K562 (cell line): Measurements from ENCODE around the gene GPR108. TPM values are rescaled to one million over a fixed set of nuclear protein-coding genes. Genes with fewer than 3 reads are reported as not detected.

Source experiments
- ATAC-seq: fragments of 200-7000 bp; cut with Tn5 transposase; 3 replicates; pipeline ENCODE4 v1.9.1; 2020; ENCODE audit warnings: moderate library complexity
- BruUV-seq: library from RNA; stranded (reverse); fragments of 400-500 nt; replicated peaks from 2 replicates; lab custom pipeline; 2021; lab: Mats Ljungman, UMichigan
- CTCF ChIA-PET: fragments of 300-600 bp; formaldehyde crosslinking; extraction: SDS; loops from one replicate; lab custom pipeline; 2021; ENCODE audit warnings: low intra/inter-chr PET ratio; lab: Yijun Ruan, JAX
- POLR2A ChIA-PET: fragments of 300-600, 350-650 bp; sonication (Branson Sonifier 250); formaldehyde crosslinking; extraction: SDS; loops from one replicate; lab custom pipeline; 2021; ENCODE audit warnings: antibody characterized with exemption, inconsistent platforms; lab: Yijun Ruan, JAX
- DNase-seq, 4 experiments: peaks; one replicate each; pipeline versions ENCODE4 v3.0.0 to v3.0.0-alpha.2; 2011 to 2018; ENCODE audit warnings: low spot score in 3 of 4, mixed read lengths in 3 of 4; ENCODE audit errors: extremely low read depth in 1 of 4
- FAIRE-seq: peaks from 2 replicates; lab custom pipeline; 2011; peaks lifted over from hg19 to GRCh38; lab: Jason Lieb, UNC
- H2AFZ ChIP-seq: 2 replicates; pipeline ENCODE4 v1.6.0; 2011; ENCODE audit warnings: low read depth, low read length, control low read depth, inconsistent platforms
- H3K27ac ChIP-seq: fragments of 200-600 bp; 3 replicates; pipeline ENCODE4 v1.8.0; 2011; ENCODE audit warnings: low read depth, mild to moderate bottlenecking, control low read depth, inconsistent platforms, low read length, moderate library complexity, mixed read lengths; ENCODE audit errors: extremely low read depth
- H3K27me3 ChIP-seq, 2 experiments: fragments of 300-600 bp in 1 of 2; 2 replicates in 1 of 2; 3 replicates in 1 of 2; pipeline versions ENCODE4 v1.6.0 to v1.8.0; 2011; ENCODE audit warnings: inconsistent platforms in 2 of 2, low read length in 2 of 2, mild to moderate bottlenecking in 1 of 2, mixed read lengths in 1 of 2, moderate library complexity in 1 of 2; ENCODE audit not compliant: control insufficient read depth in 2 of 2, insufficient read depth in 2 of 2
- H3K36me3 ChIP-seq: fragments of 300-600 bp; 3 replicates; pipeline ENCODE4 v1.8.0; 2011; ENCODE audit warnings: mild to moderate bottlenecking, low read length, inconsistent platforms; ENCODE audit not compliant: control insufficient read depth, insufficient read depth
- H3K4me1 ChIP-seq, 2 experiments: fragments of 200-600 bp in 1 of 2; replicated peaks in 1 of 2; 2 replicates in 1 of 2; 3 replicates in 1 of 2; pipeline versions ENCODE4 v1.5.1 to v1.8.0; 2011; ENCODE audit warnings: inconsistent platforms in 2 of 2, low read length in 2 of 2, mild to moderate bottlenecking in 1 of 2, mixed read lengths in 1 of 2, moderate library complexity in 1 of 2; ENCODE audit not compliant: control insufficient read depth in 2 of 2, insufficient read depth in 2 of 2
- H3K4me2 ChIP-seq: 2 replicates; pipeline ENCODE4 v1.6.1; 2011; ENCODE audit warnings: low read length, control low read depth, inconsistent platforms, mixed read lengths; ENCODE audit not compliant: insufficient read depth
- H3K4me3 ChIP-seq: fragments of 200-600 bp; sonication (generic), shearing (Covaris generic); 2 replicates; pipeline ENCODE4 v1.5.1; 2016; ENCODE audit warnings: control low read depth, inconsistent platforms
- H3K79me2 ChIP-seq: fragments of 200-600 bp; 3 replicates; pipeline ENCODE4 v1.8.0; 2011; ENCODE audit warnings: low read length, inconsistent platforms; ENCODE audit not compliant: control insufficient read depth, insufficient read depth
- H3K9ac ChIP-seq, 2 experiments: 2 replicates each; pipeline versions ENCODE4 v1.6.0 to v1.6.1; 2011; ENCODE audit warnings: low read depth in 2 of 2, low read length in 2 of 2, control low read depth in 1 of 2, inconsistent platforms in 1 of 2, mild to moderate bottlenecking in 1 of 2, mixed read lengths in 1 of 2; ENCODE audit not compliant: insufficient read depth in 1 of 2
- H3K9me1 ChIP-seq: one replicate; pipeline ENCODE4 v1.6.0; 2011; ENCODE audit warnings: inconsistent platforms, mild to moderate bottlenecking, low read length, moderate library complexity; ENCODE audit not compliant: control insufficient read depth, insufficient read depth
- H3K9me3 ChIP-seq: replicated peaks from 2 replicates; pipeline ENCODE4 v1.5.1; 2011; ENCODE audit warnings: low read depth, low read length, inconsistent platforms; ENCODE audit not compliant: control insufficient read depth, insufficient read depth
- H4K20me1 ChIP-seq: replicated peaks from 2 replicates; pipeline ENCODE4 v1.6.1; 2011; ENCODE audit warnings: low read length, inconsistent platforms, mixed read lengths; ENCODE audit not compliant: control insufficient read depth, insufficient read depth
- ATF6 ChIP-seq: sonication (generic); formaldehyde crosslinking; IDR thresholded peaks from 2 replicates; pipeline ENCODE4 v1.4.0; 2020; ENCODE audit warnings: mild to moderate bottlenecking, missing genetic modification reagents
- CHD1 ChIP-seq: fragments of 200-600 bp; sonication (generic); IDR thresholded peaks from one replicate; pipeline ENCODE4 v1.6.1; 2012; ENCODE audit warnings: mild to moderate bottlenecking, moderate library complexity, low read length, inconsistent platforms
- CREBBP ChIP-seq: IDR thresholded peaks from one replicate; pipeline ENCODE4 v1.6.1; 2012; ENCODE audit warnings: low read depth, mild to moderate bottlenecking, control low read depth, inconsistent platforms, low read length
- E2F6 ChIP-seq, 2 experiments: IDR thresholded peaks; 2 replicates each; pipeline ENCODE4 v1.6.1; 2011; ENCODE audit warnings: borderline replicate concordance in 1 of 2, control low read depth in 1 of 2, low read depth in 1 of 2, low read length in 1 of 2, mild to moderate bottlenecking in 1 of 2, mixed read lengths in 1 of 2, moderate library complexity in 1 of 2; ENCODE audit not compliant: insufficient read depth in 1 of 2, insufficient read length in 1 of 2, poor library complexity in 1 of 2, severe bottlenecking in 1 of 2; ENCODE audit errors: extremely low read depth in 1 of 2
- E4F1 ChIP-seq: fragments of 250-450 bp; sonication (Bioruptor Pico); IDR thresholded peaks from 2 replicates; pipeline ENCODE4 v1.5.0; 2021; ENCODE audit warnings: mild to moderate bottlenecking, borderline replicate concordance
- EP400 ChIP-seq: fragments of 450-650 bp; IDR thresholded peaks from 2 replicates; pipeline ENCODE4 v1.6.1; 2017; ENCODE audit warnings: antibody characterized with exemption, mild to moderate bottlenecking, moderate library complexity
- HNRNPUL1 ChIP-seq: fragments of 200-400 bp; formaldehyde crosslinking; IDR thresholded peaks from 2 replicates; pipeline ENCODE4 v1.6.1; 2017; ENCODE audit warnings: low read length
- KDM2B ChIP-seq: fragments of 250-450 bp; sonication (Bioruptor Pico); IDR thresholded peaks from 2 replicates; pipeline ENCODE4 v1.8.0; 2021; ENCODE audit warnings: mild to moderate bottlenecking, moderate library complexity
- NEUROD1 ChIP-seq: fragments of 150-350 bp; IDR thresholded peaks from 2 replicates; pipeline ENCODE4 v1.6.1; 2014; ENCODE audit warnings: borderline replicate concordance, low read length, low read depth; ENCODE audit not compliant: partially characterized antibody
- PHF8 ChIP-seq: fragments of 200-600 bp; sonication (generic); IDR thresholded peaks from 2 replicates; pipeline ENCODE4 v1.6.1; 2012; ENCODE audit warnings: mixed run types, mild to moderate bottlenecking, inconsistent platforms, low read length, moderate library complexity, borderline replicate concordance
- SAP30 ChIP-seq: fragments of 200-600 bp; sonication (generic); IDR thresholded peaks from 2 replicates; pipeline ENCODE4 v1.6.1; 2012; ENCODE audit warnings: borderline replicate concordance, low read depth, mild to moderate bottlenecking, moderate library complexity, low read length, control low read depth, inconsistent platforms; ENCODE audit not compliant: insufficient read depth, poor library complexity, severe bottlenecking
- SMARCE1 ChIP-seq: fragments of 450-650 bp; IDR thresholded peaks from 2 replicates; pipeline ENCODE4 v1.7.1; 2016; ENCODE audit warnings: mild to moderate bottlenecking
- SP2 ChIP-seq: IDR thresholded peaks from 2 replicates; pipeline ENCODE4 v1.6.1; 2011; ENCODE audit warnings: mild to moderate bottlenecking, low read depth, low read length, moderate library complexity; ENCODE audit not compliant: poor library complexity, severe bottlenecking; ENCODE audit errors: extremely low read depth
- SRSF9 ChIP-seq: fragments of 200-400 bp; formaldehyde crosslinking; IDR thresholded peaks from 2 replicates; pipeline ENCODE4 v1.6.1; 2017; ENCODE audit warnings: low read depth, low read length, borderline replicate concordance
- ZC3H8 ChIP-seq: fragments of 450-650 bp; IDR thresholded peaks from 2 replicates; pipeline ENCODE4 v1.6.1; 2017
- ZNF551 ChIP-seq: fragments of 250-450 bp; sonication (Bioruptor Pico); IDR thresholded peaks from 2 replicates; pipeline ENCODE4 v1.5.0; 2021; ENCODE audit warnings: mild to moderate bottlenecking, moderate library complexity
- ZNF780A ChIP-seq: fragments of 250-450 bp; sonication (Bioruptor Pico); IDR thresholded peaks from 2 replicates; pipeline ENCODE4 v1.5.0; 2021; ENCODE audit warnings: mild to moderate bottlenecking
- WGBS: fragments of 100-300 bp; shearing (Covaris generic); methylation state at CpG from one replicate; pipeline ENCODE4 v1.1.6; 2016; ENCODE audit warnings: low coverage, mixed read lengths; ENCODE audit not compliant: insufficient coverage; ENCODE audit errors: missing lambda C conversion rate; 5-methylcytosine and 5-hydroxymethylcytosine counted together
- in situ Hi-C: fragments of 300-500 bp; cut with MboI; formaldehyde crosslinking; loops from 4 replicates; pipeline ENCODE4 v1.15.0; 2018; ENCODE audit warnings: inconsistent platforms, mixed read lengths
- intact Hi-C: fragments of 100-400 bp; cut with micrococcal nuclease; formaldehyde crosslinking; loops from 2 replicates; pipeline ENCODE4 v1.14.2; 2022
- polyA plus RNA-seq, 8 experiments: library from polyadenylated mRNA; depleted of rRNA in 4 of 8; stranded (reverse) in 5 of 8; unstranded in 3 of 8; fragments of >200 nt; fragmentation: Nextera tagmentation in 2 of 8; fragmentation: Illumina TruSeq in 1 of 8; extraction: Ambion mirVana in 2 of 8; extraction: Trizol in 1 of 8; gene quantifications; 2 replicates each; pipeline versions ENCODE4 v1.2.1 to v1.2.3, GENCODE V29; 2011 to 2014; ENCODE audit warnings: inconsistent platforms in 1 of 8, missing spikeins in 1 of 8
- total RNA-seq, 7 experiments: library from RNA; depleted of rRNA in 6 of 7; stranded (reverse); fragments of >200 nt in 6 of 7; fragmentation: Illumina TruSeq in 2 of 7; extraction: Trizol in 2 of 7; gene quantifications; 2 replicates each; pipeline versions ENCODE4 v1.2.1 to v1.2.3, GENCODE V29; 2011 to 2021; ENCODE audit warnings: low replicate concordance in 1 of 7

GPR108 gene
- total and polyA plus RNA-seq, 9 of the 15 experiments (the other 6 are each of a cell fraction or from before 2014, with no cell fraction given) = 2.4 to 33.2 (median 24.4) TPM

- WGBS = 0% methylated on average over 15 of the region's 15 CpGs
- H4K20me1 ChIP-seq = no peaks in the 10 kb centered on the region
- CTCF ChIA-PET = no interaction called here
- H3K27me3 ChIP-seq = no peaks in the 10 kb centered on the region
- ATAC-seq = peak; percentile 54
- H3K36me3 ChIP-seq = no peaks in the 10 kb centered on the region
- peak overlapping the region; percentile 65 for H3K27ac ChIP-seq
- peaks cover 13% of the 10 kb centered on the region for H3K79me2 ChIP-seq
- in situ Hi-C loops = no loop called here
- no TSS peak for BruUV-seq
- H2AFZ ChIP-seq = peak overlapping the region; percentile 95
- H3K9me1 ChIP-seq = peaks cover 4% of the 10 kb centered on the region
- peaks cover 9 to 23% of the 10 kb centered on the region in 2 experiments for H3K4me1 ChIP-seq
- peak overlapping the region; percentile 91 for H3K4me2 ChIP-seq
- POLR2A ChIA-PET = interaction anchor here (0.7 to 1.6 kb wide), 5 partner anchors 13 to 236 kb away, joined by 3 to 7 read pairs (median 5); partner anchors contain the start of gene TNFSF9
- intact Hi-C loops = loop anchor here (2.0 to 10.0 kb wide), 2 partner anchors 28 to 98 kb away; partner anchors contain the start of gene TRIP10
- peak in 2 of 4 experiments; percentile 17 to 55 for DNase-seq
- no peaks in the 10 kb centered on the region for H3K9me3 ChIP-seq
- peak overlapping the region; percentile 67 to 93 for H3K9ac ChIP-seq
- peak overlapping the region; percentile 64 for H3K4me3 ChIP-seq
- FAIRE-seq = no peak
- no peak for TF ChIP-seq CHD1
- TF ChIP-seq E4F1 (CRISPR knock-in tag) = no peak
- TF ChIP-seq ZC3H8 = no peak
- TF ChIP-seq SAP30 = peak; percentile 88
- TF ChIP-seq SRSF9 = no peak
- TF ChIP-seq CREBBP = no peak
- peak; percentile 86 for TF ChIP-seq KDM2B (CRISPR knock-in tag)
- TF ChIP-seq ZNF551 (CRISPR knock-in tag) = no peak
- TF ChIP-seq E2F6 (IDR thresholded peaks at IDR 0.05; ENCODE audit: borderline replicate concordance in 1 of 2, extremely low read depth in 1 of 2, insufficient read depth in 1 of 2, insufficient read length in 1 of 2, low read depth in 1 of 2, low read length in 1 of 2, poor library complexity in 1 of 2, severe bottlenecking in 1 of 2) = peak in 1 of 2 experiments; percentile 37
- TF ChIP-seq ZNF780A (CRISPR knock-in tag) = no peak
- peak; percentile 76; the same call in 1 of the 2 replicates for TF ChIP-seq PHF8
- TF ChIP-seq ATF6 (CRISPR knock-in tag) = no peak
- TF ChIP-seq SMARCE1 = peak; percentile 34; the same call in 1 of the 2 replicates
- TF ChIP-seq SP2 = no peak
- peak; percentile 77 for TF ChIP-seq EP400
- no peak for TF ChIP-seq HNRNPUL1
- TF ChIP-seq NEUROD1 = no peak
These were observed 29.6 kb upstream of the GPR108 start for GRCh38 chr19:6767081-6767356.
